HCT116 (cell line): ENCODE measurements around the gene NDUFA5. TPM values are rescaled to one million over a fixed set of nuclear protein-coding genes. Genes with fewer than 3 reads are reported as not detected.
A peak's percentile ranks its signal among the peaks of the same experiment; 100 is the strongest.
"Not testable (repeated sequence)": the region's sequence is repeated elsewhere in the genome, so short reads cannot be mapped to it uniquely, and the experiment has no call there.

Experiments
- ATAC-seq: fragments of 200-7000 bp; cut with Tn5 transposase; 2 replicates; pipeline ENCODE4 v1.9.1; 2020; ENCODE audit warnings: mild to moderate bottlenecking, moderate library complexity
- BruUV-seq: library from RNA; stranded (reverse); fragments of 400-500 nt; replicated peaks from 2 replicates; lab custom pipeline; 2021; lab: Mats Ljungman, UMichigan
- CTCF ChIA-PET: fragments of 300-600 bp; sonication (Branson Sonifier 250); formaldehyde crosslinking; loops from one replicate; lab custom pipeline; 2021; ENCODE audit warnings: antibody characterized with exemption; lab: Charles Lee
- POLR2A ChIA-PET: fragments of 300-600, 350-600 bp; sonication (Branson Sonifier 250); formaldehyde crosslinking; loops from one replicate; lab custom pipeline; 2021; ENCODE audit warnings: antibody characterized with exemption; lab: Charles Lee
- RAD21 ChIA-PET, 2 experiments: fragments of 300-600 bp; sonication (Branson Sonifier 250); formaldehyde crosslinking; loops; one replicate each; lab custom pipeline; 2023; ENCODE audit warnings: low total read pairs in 2 of 2; ENCODE audit not compliant: uncharacterized antibody in 2 of 2, unreplicated experiment in 2 of 2, low non-redundant PET in 1 of 2; lab: Charles Lee
- DNase-seq: peaks from one replicate; pipeline ENCODE4 v3.0.0-alpha.2; 2010; ENCODE audit warnings: low read depth, low spot score
- H2AFZ ChIP-seq: fragments of 200-600 bp; shearing (Covaris generic), sonication (generic); 2 replicates; pipeline ENCODE4 v1.6.1; 2017; ENCODE audit warnings: low read depth, mixed run types, mixed read lengths, antibody characterized with exemption, low read length; ENCODE audit not compliant: poor library complexity, severe bottlenecking
- H3K27ac ChIP-seq: 2 replicates; pipeline ENCODE4 v1.5.1; 2012; ENCODE audit warnings: low read depth, low read length
- H3K27me3 ChIP-seq: fragments of 200-600 bp; sonication (generic); 2 replicates; pipeline ENCODE4 v1.6.1; 2016; ENCODE audit warnings: mixed run types, low read length, mixed read lengths; ENCODE audit not compliant: insufficient read depth
- H3K36me3 ChIP-seq, 2 experiments: fragments of 200-500 bp in 1 of 2; fragments of 200-600 bp in 1 of 2; sonication (Bioruptor generic) in 1 of 2; sonication (generic) in 1 of 2; 2 replicates each; pipeline versions ENCODE4 v1.5.1 to v1.6.1; 2014 to 2016; ENCODE audit warnings: low read length in 2 of 2, inconsistent platforms in 1 of 2, mixed read lengths in 1 of 2, mixed run types in 1 of 2; ENCODE audit not compliant: insufficient read depth in 2 of 2, control insufficient read depth in 1 of 2
- H3K4me1 ChIP-seq, 2 experiments: fragments of 200-600 bp in 1 of 2; sonication (generic) in 1 of 2; 2 replicates each; pipeline versions ENCODE4 v1.5.1 to v1.6.1; 2012 to 2017; ENCODE audit warnings: low read length in 2 of 2, inconsistent platforms in 1 of 2, mild to moderate bottlenecking in 1 of 2, mixed read lengths in 1 of 2, mixed run types in 1 of 2, moderate library complexity in 1 of 2; ENCODE audit not compliant: insufficient read depth in 2 of 2, control insufficient read depth in 1 of 2
- H3K4me2 ChIP-seq: fragments of 200-600 bp; sonication (generic); 2 replicates; pipeline ENCODE4 v1.6.1; 2017; ENCODE audit warnings: mixed run types, low read length, mixed read lengths
- H3K4me3 ChIP-seq, 2 experiments: fragments of 200-600 bp in 1 of 2; sonication (generic) in 1 of 2; replicated peaks in 1 of 2; 2 replicates each; pipeline ENCODE4 v1.5.1; 2011 to 2016; ENCODE audit warnings: low read length in 2 of 2, control low read depth in 1 of 2, low read depth in 1 of 2, mild to moderate bottlenecking in 1 of 2, mixed read lengths in 1 of 2, mixed run types in 1 of 2
- H3K79me2 ChIP-seq: fragments of 200-600 bp; sonication (generic); 2 replicates; pipeline ENCODE4 v1.6.1; 2017; ENCODE audit warnings: mild to moderate bottlenecking, mixed run types, low read length, moderate library complexity, mixed read lengths; ENCODE audit not compliant: insufficient read depth
- H3K9ac ChIP-seq: fragments of 200-600 bp; sonication (generic); 2 replicates; pipeline ENCODE4 v1.6.1; 2016; ENCODE audit warnings: low read length, mixed read lengths
- H3K9me2 ChIP-seq: fragments of 200-600 bp; sonication (generic), shearing (Covaris generic); 2 replicates; pipeline ENCODE4 v1.6.1; 2017; ENCODE audit warnings: mixed run types, mild to moderate bottlenecking, moderate library complexity; ENCODE audit not compliant: insufficient read depth
- H3K9me3 ChIP-seq, 2 experiments: fragments of 200-500 bp in 1 of 2; fragments of 200-600 bp in 1 of 2; sonication (Bioruptor generic) in 1 of 2; sonication (generic) in 1 of 2; 2 replicates each; pipeline ENCODE4 v1.6.1; 2014 to 2017; ENCODE audit warnings: low read length in 2 of 2, mixed read lengths in 2 of 2, inconsistent platforms in 1 of 2, low read depth in 1 of 2, mild to moderate bottlenecking in 1 of 2, mixed run types in 1 of 2, moderate library complexity in 1 of 2; ENCODE audit not compliant: control insufficient read depth in 1 of 2, insufficient read depth in 1 of 2
- H4K20me1 ChIP-seq: fragments of 200-600 bp; sonication (generic), shearing (Covaris generic); 2 replicates; pipeline ENCODE4 v1.6.1; 2017; ENCODE audit warnings: mixed run types, mild to moderate bottlenecking, moderate library complexity; ENCODE audit not compliant: insufficient read depth
- CEBPB ChIP-seq: IDR thresholded peaks from 2 replicates; pipeline ENCODE4 v1.6.1; 2012; ENCODE audit warnings: low read depth
- EGR1 ChIP-seq: IDR thresholded peaks from 2 replicates; pipeline ENCODE4 v1.6.1; 2012; ENCODE audit warnings: low read depth
- POLR2A ChIP-seq: IDR thresholded peaks from 2 replicates; pipeline ENCODE4 v1.7.0; 2011; ENCODE audit warnings: borderline replicate concordance; ENCODE audit not compliant: insufficient read depth, insufficient read length; ENCODE audit errors: extremely low read depth
- SIN3A ChIP-seq: IDR thresholded peaks from 2 replicates; pipeline ENCODE4 v1.6.1; 2012; ENCODE audit warnings: low read depth
- SRF ChIP-seq: IDR thresholded peaks from 2 replicates; pipeline ENCODE4 v1.6.1; 2012; ENCODE audit warnings: low read depth
- YY1 ChIP-seq: IDR thresholded peaks from 2 replicates; pipeline ENCODE4 v1.6.1; 2011; ENCODE audit warnings: low read length, low read depth, moderate library complexity, mild to moderate bottlenecking; ENCODE audit not compliant: insufficient replicate concordance; ENCODE audit errors: extremely low read depth
- ZBTB33 ChIP-seq: IDR thresholded peaks from 2 replicates; pipeline ENCODE4 v1.6.1; 2011; ENCODE audit warnings: mild to moderate bottlenecking, low read length, moderate library complexity; ENCODE audit not compliant: insufficient replicate concordance; ENCODE audit errors: extremely low read depth
- ZNF274 ChIP-seq: fragments of 200-500 bp; sonication (Bioruptor generic); IDR thresholded peaks from 2 replicates; pipeline ENCODE4 v1.6.1; 2014; ENCODE audit warnings: mild to moderate bottlenecking, low read depth, low read length, inconsistent platforms
- intact Hi-C: fragments of 100-400 bp; cut with micrococcal nuclease; formaldehyde crosslinking; loops from 2 replicates; pipeline ENCODE4 v1.10.0; 2022
- total RNA-seq: library from RNA; stranded (reverse); gene quantifications from one replicate; pipeline ENCODE4 v1.2.1, GENCODE V29; 2021; ENCODE audit not compliant: unreplicated experiment

Gene NDUFA5
- total RNA-seq, 1 experiment from 2014 or later: 64.2 TPM

DNA sequence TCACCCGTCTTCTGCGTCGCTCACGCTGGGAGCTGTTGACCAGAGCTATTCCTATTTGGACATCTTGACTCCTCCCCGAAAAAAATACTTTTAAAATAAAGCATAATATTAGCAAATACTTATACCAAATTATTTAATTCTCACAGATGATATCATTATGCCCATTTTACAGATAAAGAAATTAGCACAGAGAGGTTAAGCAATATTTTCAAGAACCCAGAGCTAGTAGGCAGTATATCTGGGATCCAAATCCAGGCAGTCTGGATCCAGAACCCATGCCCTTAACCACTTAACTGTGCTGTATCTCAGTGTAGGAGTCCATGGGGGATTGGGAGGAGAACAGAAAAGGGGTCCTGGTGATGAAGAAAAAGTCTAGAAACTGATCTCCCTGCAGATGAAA, 29.4 kb downstream of the NDUFA5 start:
- no peaks in the 10 kb centered on the region for H4K20me1 ChIP-seq
- peak; percentile 73 for ATAC-seq
- POLR2A ChIA-PET: no interaction called here
- no peak for DNase-seq
- peak overlapping the region; percentile 44; the same call in 1 of the 2 replicates for H3K9ac ChIP-seq
- no peaks in the 10 kb centered on the region for H3K27me3 ChIP-seq
- H2AFZ ChIP-seq: peak overlapping the region; percentile 99
- H3K9me2 ChIP-seq: no peaks in the 10 kb centered on the region
- H3K36me3 ChIP-seq: no peaks in the 10 kb centered on the region
- no peak overlapping the region for H3K27ac ChIP-seq
- TF ChIP-seq CEBPB (no peak), SIN3A (no peak), SRF (no peak), YY1 (no peak), ZNF274 (no peak), EGR1 (no peak), ZBTB33 (no peak), POLR2A (no peak)
- CTCF ChIA-PET: interaction anchor here (1.3 to 1.9 kb wide), 2 partner anchors 8 to 34 kb away, joined by 3 to 10 read pairs; no protein-coding TSS in a partner anchor
- no peaks in the 10 kb centered on the region for H3K9me3 ChIP-seq
- intact Hi-C loops: no loop called here
- no peaks in the 10 kb centered on the region for H3K79me2 ChIP-seq
- RAD21 ChIA-PET: no interaction called here
- H3K4me3 ChIP-seq: peak overlapping the region; percentile 40 to 52
- H3K4me1 ChIP-seq: peaks cover 3 to 5% of the 10 kb centered on the region in 2 experiments; a peak in 3 of 4 replicates
- BruUV-seq: no TSS peak
- H3K4me2 ChIP-seq: peak overlapping the region; percentile 82

DNA sequence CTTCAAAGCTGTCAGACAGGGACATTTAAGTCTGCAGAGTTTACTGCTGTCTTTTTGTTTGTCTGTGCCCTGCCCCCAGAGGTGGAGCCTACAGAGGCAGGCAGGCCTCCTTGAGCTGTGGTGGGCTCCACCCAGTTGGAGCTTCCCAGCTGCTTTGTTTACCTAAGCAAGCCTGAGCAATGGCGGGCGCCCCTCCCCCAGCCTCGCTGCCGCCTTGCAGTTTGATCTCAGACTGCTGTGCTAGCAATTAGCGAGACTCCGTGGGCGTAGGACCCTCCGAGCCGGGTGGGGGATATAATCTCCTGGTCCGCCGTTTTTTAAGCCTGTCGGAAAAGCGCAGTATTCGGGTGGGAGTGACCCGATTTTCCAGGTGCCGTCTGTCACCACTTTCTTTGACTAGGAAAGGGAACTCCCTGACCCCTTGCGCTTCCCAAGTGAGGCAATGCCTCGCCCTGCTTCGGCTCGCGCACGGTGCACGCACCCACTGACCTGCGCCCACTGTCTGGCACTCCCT, 29.8 kb downstream of the NDUFA5 start:
- RAD21 ChIA-PET, H3K4me1 ChIP-seq, H3K79me2 ChIP-seq, H3K27ac ChIP-seq, H4K20me1 ChIP-seq, H2AFZ ChIP-seq, ATAC-seq, BruUV-seq, H3K9me2 ChIP-seq, H3K36me3 ChIP-seq, H3K9me3 ChIP-seq, DNase-seq, H3K27me3 ChIP-seq, intact Hi-C loops, POLR2A ChIA-PET: not testable (repeated sequence)
- CTCF ChIA-PET: interaction anchor here (1.3 to 1.9 kb wide), 2 partner anchors 8 to 34 kb away, joined by 3 to 10 read pairs; no protein-coding TSS in a partner anchor
- H3K9ac ChIP-seq: 0 out of 2 replicates have a peak overlapping the region, but pooled peaks have one; percentile 44
- peak overlapping the region; percentile 40 to 52 for H3K4me3 ChIP-seq
- peak overlapping the region; percentile 82 for H3K4me2 ChIP-seq

DNA sequence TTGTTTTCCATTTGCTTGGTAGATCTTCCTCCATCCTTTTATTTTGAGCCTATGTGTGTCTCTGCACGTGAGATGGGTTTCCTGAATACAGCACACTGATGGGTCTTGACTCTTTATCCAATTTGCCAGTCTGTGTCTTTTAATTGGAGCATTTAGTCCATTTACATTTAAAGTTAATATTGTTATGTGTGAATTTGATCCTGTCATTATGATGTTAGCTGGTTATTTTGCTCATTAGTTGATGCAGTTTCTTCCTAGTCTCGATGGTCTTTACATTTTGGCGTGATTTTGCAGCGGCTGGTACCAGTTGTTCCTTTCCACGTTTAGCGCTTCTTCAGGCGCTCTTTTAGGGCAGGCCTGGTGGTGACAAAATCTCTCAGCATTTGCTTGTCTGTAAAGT, 31.1 kb downstream of the NDUFA5 start:
- H4K20me1 ChIP-seq, DNase-seq, intact Hi-C loops, H3K9ac ChIP-seq, CTCF ChIA-PET, H3K79me2 ChIP-seq, BruUV-seq, H3K27ac ChIP-seq, H3K9me3 ChIP-seq, H3K4me3 ChIP-seq, H3K36me3 ChIP-seq, ATAC-seq, H3K4me2 ChIP-seq, H2AFZ ChIP-seq, H3K4me1 ChIP-seq, POLR2A ChIA-PET, RAD21 ChIA-PET, H3K9me2 ChIP-seq, H3K27me3 ChIP-seq: not testable (repeated sequence)
